NCI-H2227 (cell line): ENCODE measurements around the gene SLC13A5.
A peak's percentile ranks its signal among the peaks of the same experiment; 100 is the strongest.
"Not testable (repeated sequence)": the region's sequence is repeated elsewhere in the genome, so short reads cannot be mapped to it uniquely, and the experiment has no call there.

Source experiments
- DNase-seq: peaks from one replicate; lab custom pipeline; 2025; ENCODE audit not compliant: unreplicated experiment; lab: John Stamatoyannopoulos, UW

Gene SLC13A5

DNA sequence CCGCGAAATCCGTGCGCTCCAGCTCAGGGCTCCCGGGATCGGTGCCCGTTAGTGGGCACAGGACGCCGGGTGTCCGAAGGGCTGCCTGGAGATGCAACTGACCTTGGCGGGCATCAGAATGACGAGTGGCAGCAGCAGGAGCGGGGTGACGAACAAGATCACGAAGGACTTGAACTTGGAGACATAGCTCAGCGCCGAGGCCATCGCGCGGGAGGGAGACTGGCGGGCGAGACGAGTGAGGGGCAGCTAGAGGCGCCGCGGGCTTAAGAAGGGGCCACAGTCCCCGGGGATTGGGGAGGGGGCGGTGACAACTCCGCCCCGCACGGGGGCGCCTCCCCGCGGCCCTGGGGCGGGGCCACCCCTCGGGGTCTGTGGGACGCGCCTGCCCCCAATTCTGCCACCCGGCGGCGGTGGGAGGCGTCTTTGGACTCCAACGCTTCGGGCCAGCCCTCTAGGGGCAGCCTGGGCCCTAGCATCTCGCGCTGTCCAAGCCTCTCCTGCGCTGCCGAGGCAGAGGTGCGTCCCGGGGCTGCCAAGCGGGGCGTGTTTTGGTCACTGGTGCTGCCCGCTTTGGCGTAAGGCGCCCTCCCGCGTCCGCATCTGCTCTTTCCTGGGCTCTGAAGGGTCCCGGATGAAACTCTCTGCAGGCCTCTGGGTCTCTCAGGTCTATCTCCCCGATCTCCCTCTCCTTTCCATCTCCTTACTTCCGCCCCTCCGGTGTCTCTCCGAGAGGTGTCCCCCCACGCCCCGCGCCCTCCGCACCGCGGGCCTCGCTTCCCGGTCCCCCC, at the start of gene SLC13A5:
TSS of gene SLC13A5 (minus strand) at position 240 of the 788 bp plus-strand sequence. CDS start at position 204, 36 bp downstream.
- peak; percentile 33 for DNase-seq

GRCh38 chr17:6761779-6762178, 48.6 kb upstream of the SLC13A5 start:
- DNase-seq = no peak

DNA sequence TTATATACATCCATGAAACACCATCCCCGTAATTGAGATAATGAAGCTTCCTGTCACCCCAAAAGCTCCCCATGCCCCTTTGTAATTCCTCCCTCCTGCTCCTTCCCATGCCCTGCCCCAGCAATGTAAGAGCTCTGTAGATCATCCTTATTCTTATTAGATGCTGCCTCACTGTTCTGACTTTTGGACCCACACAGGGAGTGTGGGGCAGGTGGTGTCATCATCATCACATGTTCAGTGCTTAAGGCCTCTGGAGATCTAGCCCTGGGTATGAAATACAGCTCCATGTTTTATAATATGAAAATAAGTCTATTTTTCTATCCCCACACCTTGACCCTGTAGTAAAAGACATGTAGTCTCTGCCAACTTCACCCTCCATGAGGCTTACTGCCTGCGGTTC, 44.6 kb upstream of the SLC13A5 start:
- DNase-seq = no peak

DNA sequence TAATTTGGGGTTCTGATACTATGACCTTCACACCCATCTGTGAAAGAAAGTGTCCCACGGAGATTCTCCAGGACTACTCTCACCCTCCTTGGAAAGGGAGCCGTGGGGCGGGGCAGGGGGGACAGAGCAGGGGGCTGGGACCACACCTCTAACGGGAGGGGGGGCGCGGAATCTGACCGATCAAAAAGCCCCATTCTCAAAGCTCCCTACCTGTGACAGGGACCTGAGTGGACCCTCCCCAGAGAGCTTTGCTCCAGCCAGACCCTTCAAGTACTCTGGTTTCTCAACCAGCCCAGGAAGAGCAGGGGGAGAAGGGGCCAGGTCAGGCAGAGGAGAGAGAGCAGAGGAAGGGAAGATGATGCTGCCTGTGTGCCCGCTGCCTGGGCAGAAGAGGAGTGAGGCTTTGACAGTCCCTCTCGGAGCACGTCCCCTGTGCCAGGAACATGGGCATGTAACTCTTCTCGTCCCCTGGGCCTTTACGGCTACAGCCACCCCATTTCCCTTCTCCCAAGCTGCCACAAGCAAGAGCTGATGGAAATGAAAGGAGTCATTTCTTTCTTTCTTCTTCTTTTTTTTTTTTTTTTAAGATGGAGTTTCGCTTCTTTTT, 43.4 kb upstream of the SLC13A5 start:
- no peak for DNase-seq

GRCh38 chr17:6755731-6756184, 42.6 kb upstream of the SLC13A5 start, which contains the start of gene XAF1:
TSS of gene XAF1 (plus strand) at chr17:6756046. CDS start at chr17:6756079, 33 bp downstream.
- DNase-seq = no peak

DNA sequence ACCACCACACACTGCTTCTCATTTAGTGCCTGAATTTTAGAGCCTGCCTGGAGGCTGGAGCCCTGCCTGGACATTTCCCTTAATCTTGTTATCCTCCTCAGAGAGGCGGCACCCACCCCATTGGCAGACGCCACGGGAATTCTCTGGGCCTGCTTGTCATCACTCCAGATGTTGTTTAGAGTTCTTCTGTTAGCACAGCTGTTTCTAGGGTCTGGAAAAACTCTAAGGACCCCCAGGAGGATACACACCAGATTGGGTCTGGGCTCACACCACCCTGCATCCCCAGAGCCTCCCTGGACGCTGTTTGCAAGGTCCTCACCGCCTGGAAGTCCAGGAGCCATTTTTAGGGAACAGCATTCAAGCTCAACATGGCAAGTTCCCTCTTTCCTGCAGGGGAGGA, 42.1 kb upstream of the SLC13A5 start:
- DNase-seq = no peak

GRCh38 chr17:6753546-6753945, 40.4 kb upstream of the SLC13A5 start:
- no peak for DNase-seq

GRCh38 chr17:6753006-6753445, 39.9 kb upstream of the SLC13A5 start:
- DNase-seq = no peak

- DNase-seq = no peak
Measured at GRCh38 chr17:6752068-6752909, 39.1 kb upstream of the SLC13A5 start.

DNA sequence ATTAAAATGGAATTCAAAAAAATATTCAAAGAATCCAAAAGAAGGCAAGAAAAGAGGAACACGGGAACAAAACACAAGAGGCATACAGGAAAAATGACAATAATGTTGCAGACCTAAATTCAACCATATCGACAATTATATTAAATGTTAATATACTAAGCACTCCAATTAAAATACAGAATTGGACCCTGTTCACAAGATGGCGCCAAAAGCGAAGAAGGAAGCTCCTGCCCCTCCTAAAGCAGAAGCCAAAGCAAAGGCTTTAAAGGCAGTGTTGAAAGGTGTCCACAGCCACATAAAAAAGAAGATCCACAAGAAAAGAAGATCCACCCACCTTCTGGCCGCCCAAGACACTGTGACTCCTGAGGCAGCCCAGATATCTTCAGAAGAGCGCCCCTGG, 36.4 kb upstream of the SLC13A5 start:
- DNase-seq = no peak

GRCh38 chr17:6748617-6749016, 35.4 kb upstream of the SLC13A5 start:
- DNase-seq = no peak

GRCh38 chr17:6746665-6747064, 33.5 kb upstream of the SLC13A5 start:
- not testable (repeated sequence) for DNase-seq

GRCh38 chr17:6729531-6729930, 16.4 kb upstream of the SLC13A5 start:
- no peak for DNase-seq

- DNase-seq = no peak
Measured at GRCh38 chr17:6724009-6724408, 10.8 kb upstream of the SLC13A5 start.

DNA sequence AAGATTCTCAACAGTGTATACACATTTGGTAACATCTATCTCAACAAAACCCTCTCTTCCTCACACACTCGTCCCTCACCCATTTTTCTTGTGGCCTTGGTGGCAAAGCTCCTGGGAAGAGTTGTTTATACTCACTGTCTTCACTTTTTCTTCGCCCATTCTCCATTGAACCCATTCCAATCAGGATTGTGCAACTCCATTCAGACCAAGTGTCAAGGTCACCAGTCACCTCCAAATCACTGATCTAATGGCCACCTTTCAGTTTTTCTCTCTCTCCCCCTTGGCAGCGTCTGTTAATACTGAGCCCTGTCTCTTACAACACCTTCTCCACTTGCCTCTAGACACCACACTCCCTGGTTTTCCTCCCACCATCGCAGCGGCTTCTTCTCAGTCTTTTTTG, 8.6 kb upstream of the SLC13A5 start:
- no peak for DNase-seq

GRCh38 chr17:6716736-6717135, 3.6 kb upstream of the SLC13A5 start:
- DNase-seq = no peak

- no peak for DNase-seq
Measured at GRCh38 chr17:6714315-6714874, 1.2 kb upstream of the SLC13A5 start.

- no peak for DNase-seq
Measured at GRCh38 chr17:6713918-6714271, 726 bp upstream of the SLC13A5 start.

DNA sequence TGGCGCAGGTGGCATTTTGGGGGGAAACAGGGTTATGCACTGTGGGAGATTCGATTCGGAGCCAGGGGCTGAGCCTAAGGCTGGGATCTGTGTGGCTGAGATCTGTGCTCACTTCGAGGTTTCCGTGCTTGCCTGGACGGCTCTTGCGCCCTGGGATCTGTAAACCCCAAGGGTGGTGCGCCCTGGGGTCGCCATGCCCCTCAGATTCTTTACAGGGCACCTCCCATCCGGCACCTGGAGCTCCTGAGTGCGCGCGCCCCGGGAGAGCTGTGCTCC, 377 bp downstream of the SLC13A5 start:
- no peak for DNase-seq

GRCh38 chr17:6712058-6712853, 913 bp downstream of the SLC13A5 start:
- DNase-seq = no peak

DNA sequence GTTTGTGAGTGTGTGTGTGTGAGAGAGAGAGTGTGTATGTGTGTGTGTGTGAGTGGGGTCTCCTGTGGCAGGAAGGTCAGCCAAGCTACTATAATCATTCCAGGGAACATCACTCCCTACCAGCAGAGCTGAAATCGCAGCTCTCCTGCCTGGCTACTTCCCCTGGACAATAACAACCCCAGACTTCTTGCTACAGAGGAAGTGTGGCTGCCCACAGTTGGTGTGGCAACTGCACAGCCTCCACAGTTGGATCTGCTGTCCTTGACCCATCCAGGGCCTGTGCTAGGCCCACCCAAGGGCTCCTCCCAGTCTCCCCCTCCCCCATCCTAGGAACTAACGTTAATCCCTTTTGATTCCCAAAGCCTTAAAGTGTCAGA, 1.5 kb downstream of the SLC13A5 start:
- DNase-seq = no peak
